ENCODE measurements around the gene ZNF888.
"Not testable (repeated sequence)": the region's sequence is repeated elsewhere in the genome, so short reads cannot be mapped to it uniquely, and the experiment has no call there.

The ZNF888 gene

DNA sequence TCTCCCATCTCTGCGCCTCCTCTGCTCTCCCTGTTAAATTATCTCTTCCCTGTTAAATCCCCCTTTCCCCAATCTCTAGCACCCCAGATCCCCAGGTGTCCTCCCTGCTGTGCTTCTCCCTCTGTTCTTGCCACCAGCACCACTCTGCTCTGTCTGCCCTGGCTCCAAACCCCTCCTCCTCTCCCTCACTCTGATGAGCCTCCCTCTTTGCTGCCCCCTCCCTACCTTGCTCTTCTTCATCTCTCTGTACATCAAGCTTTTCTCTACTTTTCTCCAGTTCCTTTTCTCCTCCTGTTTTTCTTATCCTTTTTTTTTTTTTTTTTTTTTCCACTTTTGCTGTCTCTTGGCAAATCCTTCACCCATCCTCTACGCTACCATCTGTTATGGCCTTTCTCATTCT lies 18.3 kb upstream of the ZNF888 start:
- not testable (repeated sequence) for DNase-seq; H3K27ac ChIP-seq (ENCODE audit: insufficient read depth, low read length, poor library complexity, severe bottlenecking); H3K27me3 ChIP-seq (replicated peaks; ENCODE audit: control insufficient read depth, insufficient read depth, low read length, poor library complexity, severe bottlenecking); H3K36me3 ChIP-seq (ENCODE audit: control insufficient read depth, insufficient read depth, low read length); H3K4me1 ChIP-seq (ENCODE audit: control insufficient read depth, insufficient read depth, low read length, poor library complexity, severe bottlenecking); H3K9me3 ChIP-seq (ENCODE audit: control insufficient read depth, low read length)
- peak overlapping the region; percentile 67 for H3K4me3 ChIP-seq (ENCODE audit: insufficient read depth, low read depth, low read length, poor library complexity, severe bottlenecking)

DNA sequence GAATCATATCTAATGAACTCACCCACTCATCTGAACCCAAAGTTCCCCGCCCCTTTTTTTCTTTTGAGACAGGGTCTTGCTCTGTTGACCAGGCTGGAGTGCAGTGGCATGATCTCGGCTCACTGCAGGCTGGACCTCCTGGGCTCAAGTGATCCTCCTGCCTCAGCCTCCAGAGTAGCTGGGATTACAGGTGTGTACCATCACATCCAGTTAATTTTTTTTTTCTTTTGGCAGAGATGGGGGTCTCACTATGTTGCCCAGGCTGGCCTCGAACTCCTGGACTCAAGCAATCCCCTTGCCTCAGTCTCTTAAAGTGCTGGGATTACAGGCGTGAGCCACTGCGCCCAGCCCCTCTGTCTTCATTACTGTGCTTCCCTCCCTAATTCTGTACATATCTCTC lies 17.7 kb upstream of the ZNF888 start:
- H3K27me3 ChIP-seq (replicated peaks; ENCODE audit: control insufficient read depth, insufficient read depth, low read length, poor library complexity, severe bottlenecking); DNase-seq; H3K27ac ChIP-seq (ENCODE audit: insufficient read depth, low read length, poor library complexity, severe bottlenecking); H3K36me3 ChIP-seq (ENCODE audit: control insufficient read depth, insufficient read depth, low read length); H3K9me3 ChIP-seq (ENCODE audit: control insufficient read depth, low read length); H3K4me3 ChIP-seq (ENCODE audit: insufficient read depth, low read depth, low read length, poor library complexity, severe bottlenecking); H3K4me1 ChIP-seq (ENCODE audit: control insufficient read depth, insufficient read depth, low read length, poor library complexity, severe bottlenecking): not testable (repeated sequence)

DNA sequence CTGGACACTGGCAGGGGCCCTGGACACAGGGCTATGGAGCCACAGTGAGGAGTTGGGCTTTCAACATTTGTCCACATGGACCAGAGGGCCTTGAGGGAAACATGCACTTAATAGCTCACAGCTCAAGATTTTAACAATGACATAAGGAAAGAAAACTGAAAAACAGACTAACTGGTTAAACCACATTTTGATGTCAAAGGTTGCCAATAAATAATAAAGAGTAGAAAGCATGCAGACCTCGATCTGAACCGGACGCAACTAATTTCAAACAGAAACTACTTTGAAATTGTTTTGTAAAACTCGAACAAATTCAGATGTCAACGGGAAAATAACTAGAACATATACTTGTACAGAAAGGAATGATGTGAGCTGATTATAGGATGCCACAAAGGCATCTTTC lies 15.5 kb upstream of the ZNF888 start:
- H3K27me3 ChIP-seq (replicated peaks; ENCODE audit: control insufficient read depth, insufficient read depth, low read length, poor library complexity, severe bottlenecking) = no peaks in the 10 kb centered on the region
- no peak overlapping the region for H3K4me3 ChIP-seq (ENCODE audit: insufficient read depth, low read depth, low read length, poor library complexity, severe bottlenecking)
- H3K36me3 ChIP-seq (ENCODE audit: control insufficient read depth, insufficient read depth, low read length) = peaks cover 6% of the 10 kb centered on the region
- H3K27ac ChIP-seq (ENCODE audit: insufficient read depth, low read length, poor library complexity, severe bottlenecking) = no peak overlapping the region
- H3K4me1 ChIP-seq (ENCODE audit: control insufficient read depth, insufficient read depth, low read length, poor library complexity, severe bottlenecking) = peaks cover 7% of the 10 kb centered on the region
- H3K9me3 ChIP-seq (ENCODE audit: control insufficient read depth, low read length) = no peaks in the 10 kb centered on the region
- DNase-seq = no peak

DNA sequence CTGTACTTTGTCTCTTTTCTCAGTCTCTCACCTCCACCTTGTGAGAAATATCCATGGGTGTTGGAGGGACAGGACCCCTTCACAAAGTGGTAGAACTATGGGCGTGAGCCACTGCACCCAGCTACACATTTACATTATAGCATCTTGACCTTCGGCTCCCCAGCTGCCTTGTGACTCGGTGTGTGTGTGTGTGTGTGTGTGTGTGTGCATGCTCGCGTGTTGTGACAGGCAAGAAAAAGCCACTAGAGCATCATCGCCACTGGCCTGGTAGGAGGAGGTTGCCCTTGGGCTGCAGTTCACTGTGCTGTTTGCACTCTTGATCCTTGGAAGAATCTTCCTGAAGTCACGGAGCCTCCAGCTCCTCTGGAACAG lies 13.7 kb upstream of the ZNF888 start:
- H3K27me3 ChIP-seq (replicated peaks; ENCODE audit: control insufficient read depth, insufficient read depth, low read length, poor library complexity, severe bottlenecking) = no peaks in the 10 kb centered on the region
- H3K36me3 ChIP-seq (ENCODE audit: control insufficient read depth, insufficient read depth, low read length) = peaks cover 6% of the 10 kb centered on the region
- H3K27ac ChIP-seq (ENCODE audit: insufficient read depth, low read length, poor library complexity, severe bottlenecking) = no peak overlapping the region
- peaks cover 6% of the 10 kb centered on the region for H3K4me1 ChIP-seq (ENCODE audit: control insufficient read depth, insufficient read depth, low read length, poor library complexity, severe bottlenecking)
- no peak overlapping the region for H3K4me3 ChIP-seq (ENCODE audit: insufficient read depth, low read depth, low read length, poor library complexity, severe bottlenecking)
- H3K9me3 ChIP-seq (ENCODE audit: control insufficient read depth, low read length) = no peaks in the 10 kb centered on the region
- no peak for DNase-seq

DNA sequence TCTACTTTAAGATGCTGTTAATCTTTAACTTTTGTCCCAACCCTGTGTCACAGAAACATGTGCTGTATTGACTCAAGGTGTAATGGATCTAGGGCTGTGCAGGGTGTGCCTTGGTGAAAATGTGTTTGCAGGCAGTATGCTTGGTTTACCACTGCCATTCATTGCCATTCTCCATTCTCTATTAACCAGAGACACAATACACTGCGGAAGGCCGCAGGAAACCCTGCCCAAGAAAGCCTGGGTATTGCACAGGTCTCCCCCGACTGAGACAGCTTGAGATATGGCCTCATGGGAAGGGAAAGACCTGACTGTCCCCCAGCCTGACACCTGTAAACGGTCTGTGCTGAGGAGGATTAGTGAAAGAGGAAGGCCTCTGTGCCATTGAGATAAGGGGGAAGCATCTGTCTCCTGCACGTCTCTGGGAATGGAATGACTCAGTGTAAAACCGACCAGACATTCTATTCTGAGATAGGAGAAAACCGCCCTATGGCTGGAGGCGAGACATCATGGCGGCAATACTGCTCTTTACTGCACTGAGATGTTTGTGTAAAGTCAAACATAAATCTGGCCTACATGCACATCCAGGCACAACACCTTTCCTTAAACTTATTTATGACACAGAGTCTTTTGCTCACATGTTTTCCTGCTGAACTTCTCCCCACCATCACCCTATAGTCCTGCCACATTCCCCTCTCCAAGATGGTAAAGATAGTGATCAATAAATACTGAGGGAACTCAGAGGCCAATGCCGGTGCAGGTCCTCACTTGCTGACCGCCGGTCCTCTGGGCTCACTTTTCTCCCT lies 13.1 kb upstream of the ZNF888 start:
- H3K9me3 ChIP-seq (ENCODE audit: control insufficient read depth, low read length) = no peaks in the 10 kb centered on the region
- peaks cover 6% of the 10 kb centered on the region for H3K36me3 ChIP-seq (ENCODE audit: control insufficient read depth, insufficient read depth, low read length)
- no peaks in the 10 kb centered on the region for H3K4me1 ChIP-seq (ENCODE audit: control insufficient read depth, insufficient read depth, low read length, poor library complexity, severe bottlenecking)
- no peak overlapping the region for H3K4me3 ChIP-seq (ENCODE audit: insufficient read depth, low read depth, low read length, poor library complexity, severe bottlenecking)
- H3K27me3 ChIP-seq (replicated peaks; ENCODE audit: control insufficient read depth, insufficient read depth, low read length, poor library complexity, severe bottlenecking) = no peaks in the 10 kb centered on the region
- DNase-seq = no peak
- no peak overlapping the region for H3K27ac ChIP-seq (ENCODE audit: insufficient read depth, low read length, poor library complexity, severe bottlenecking)

DNA sequence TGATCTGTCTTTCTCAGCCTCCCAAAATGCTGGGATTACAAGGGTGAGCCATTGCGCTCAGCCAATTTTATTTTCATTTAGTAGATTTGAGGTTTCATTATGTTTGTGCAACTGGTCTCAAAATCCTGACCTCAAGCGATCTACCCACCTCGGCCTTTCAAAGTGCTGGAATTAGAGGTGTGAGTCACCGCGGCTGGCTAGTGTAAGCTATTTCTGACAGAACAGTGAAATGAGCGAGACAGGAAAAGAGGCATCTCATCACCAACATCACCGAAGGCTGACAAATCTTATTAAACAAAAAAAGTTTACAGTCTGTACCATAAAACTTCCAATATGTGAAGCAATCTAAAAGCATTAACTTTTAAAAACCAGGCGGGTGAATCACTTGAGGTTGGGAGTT lies 12.2 kb upstream of the ZNF888 start:
- H3K36me3 ChIP-seq (ENCODE audit: control insufficient read depth, insufficient read depth, low read length) = peaks cover 6% of the 10 kb centered on the region
- no peaks in the 10 kb centered on the region for H3K27me3 ChIP-seq (replicated peaks; ENCODE audit: control insufficient read depth, insufficient read depth, low read length, poor library complexity, severe bottlenecking)
- H3K4me1 ChIP-seq (ENCODE audit: control insufficient read depth, insufficient read depth, low read length, poor library complexity, severe bottlenecking) = no peaks in the 10 kb centered on the region
- H3K4me3 ChIP-seq (ENCODE audit: insufficient read depth, low read depth, low read length, poor library complexity, severe bottlenecking) = no peak overlapping the region
- H3K9me3 ChIP-seq (ENCODE audit: control insufficient read depth, low read length) = no peaks in the 10 kb centered on the region
- H3K27ac ChIP-seq (ENCODE audit: insufficient read depth, low read length, poor library complexity, severe bottlenecking) = no peak overlapping the region
- DNase-seq = no peak

DNA sequence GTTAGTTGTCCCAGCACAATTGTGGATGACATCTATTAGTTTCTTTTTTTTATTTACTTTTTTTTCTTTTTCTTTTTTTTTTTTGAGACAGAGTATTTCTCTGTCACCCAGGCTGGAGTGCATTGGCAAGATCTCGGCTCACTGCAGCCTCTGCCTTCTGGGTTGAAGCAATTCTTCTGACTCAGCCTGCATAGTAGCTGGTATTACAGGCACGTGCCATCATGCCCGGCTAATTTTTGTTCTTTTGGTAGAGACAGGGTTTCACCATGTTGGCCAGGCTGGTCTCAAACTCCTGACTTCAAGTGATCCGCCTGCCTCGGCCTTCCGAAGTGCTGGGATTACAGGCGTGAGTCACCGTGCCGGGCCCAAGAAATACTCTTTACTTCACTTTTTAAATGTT lies 1.4 kb upstream of the ZNF888 start:
- not testable (repeated sequence) for H3K27ac ChIP-seq (ENCODE audit: insufficient read depth, low read length, poor library complexity, severe bottlenecking); H3K36me3 ChIP-seq (ENCODE audit: control insufficient read depth, insufficient read depth, low read length); DNase-seq; H3K9me3 ChIP-seq (ENCODE audit: control insufficient read depth, low read length); H3K4me3 ChIP-seq (ENCODE audit: insufficient read depth, low read depth, low read length, poor library complexity, severe bottlenecking); H3K4me1 ChIP-seq (ENCODE audit: control insufficient read depth, insufficient read depth, low read length, poor library complexity, severe bottlenecking); H3K27me3 ChIP-seq (replicated peaks; ENCODE audit: control insufficient read depth, insufficient read depth, low read length, poor library complexity, severe bottlenecking)

DNA sequence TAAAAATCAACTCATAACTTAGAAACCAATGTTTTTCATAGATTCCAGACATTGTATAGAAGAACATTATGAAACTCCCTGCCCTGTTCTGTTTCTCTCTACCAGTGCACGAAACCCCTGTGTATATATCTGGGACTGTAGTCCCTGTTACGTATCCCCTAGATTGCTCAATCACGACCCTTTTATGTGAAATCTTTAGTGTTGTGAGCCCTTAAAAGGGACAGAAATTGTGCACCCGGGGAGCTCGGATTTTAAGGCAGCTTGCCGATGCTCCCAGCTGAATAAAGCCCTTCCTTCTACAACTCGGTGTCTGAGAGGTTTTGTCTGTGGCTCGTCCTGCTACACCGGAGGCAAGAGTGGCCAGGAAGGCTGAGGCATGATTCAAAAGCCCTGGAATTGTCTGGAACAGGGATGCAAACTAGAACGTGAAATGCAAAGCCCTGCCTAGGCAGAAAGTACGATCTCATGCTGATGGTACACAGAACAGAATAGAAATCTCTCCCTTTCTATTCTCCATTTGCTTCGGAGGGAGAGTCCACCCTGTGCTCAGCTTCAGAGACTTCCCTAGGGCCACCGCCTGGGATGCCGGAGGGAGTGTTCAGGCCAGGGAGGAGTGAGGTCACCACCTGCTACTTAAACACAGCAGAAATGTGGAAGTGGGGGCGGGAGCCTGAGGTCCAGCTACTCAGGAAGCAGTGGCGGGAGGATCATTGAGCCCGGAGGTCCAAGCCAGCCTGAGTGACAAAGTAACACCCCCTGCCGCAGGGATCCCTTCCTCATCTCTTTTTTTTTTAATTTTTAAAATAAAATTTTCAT lies 758 bp upstream of the ZNF888 start:
- no peaks in the 10 kb centered on the region for H3K9me3 ChIP-seq (ENCODE audit: control insufficient read depth, low read length)
- H3K36me3 ChIP-seq (ENCODE audit: control insufficient read depth, insufficient read depth, low read length) = peaks cover 5% of the 10 kb centered on the region
- H3K4me3 ChIP-seq (ENCODE audit: insufficient read depth, low read depth, low read length, poor library complexity, severe bottlenecking) = peak overlapping the region; percentile 62
- DNase-seq = no peak
- H3K27me3 ChIP-seq (replicated peaks; ENCODE audit: control insufficient read depth, insufficient read depth, low read length, poor library complexity, severe bottlenecking) = no peaks in the 10 kb centered on the region
- no peaks in the 10 kb centered on the region for H3K4me1 ChIP-seq (ENCODE audit: control insufficient read depth, insufficient read depth, low read length, poor library complexity, severe bottlenecking)
- H3K27ac ChIP-seq (ENCODE audit: insufficient read depth, low read length, poor library complexity, severe bottlenecking) = no peak overlapping the region

DNA sequence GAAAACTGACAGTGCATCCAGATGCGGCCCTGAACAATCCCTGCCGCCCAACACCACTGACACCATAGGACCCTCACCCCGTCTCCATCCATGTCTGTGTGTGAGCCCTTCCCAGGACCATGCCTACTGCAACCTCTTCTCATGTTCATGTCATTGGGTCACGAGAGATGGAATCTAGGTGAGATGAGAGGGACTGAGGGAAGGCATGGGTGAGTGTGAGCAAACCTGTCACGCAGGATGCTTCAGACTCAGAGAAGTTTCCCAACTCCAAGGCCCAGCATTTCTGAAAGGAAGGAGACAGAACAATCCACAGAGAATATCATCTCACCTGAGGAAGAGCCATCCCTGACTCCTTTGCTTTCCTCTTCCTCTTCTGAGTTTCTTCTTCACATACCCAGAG lies 5.7 kb downstream of the ZNF888 start:
- Histone ChIP-seq H3K27me3 (replicated peaks; ENCODE audit: control insufficient read depth, insufficient read depth, low read length, poor library complexity, severe bottlenecking) (no peaks in the 10 kb centered on the region), H3K4me1 (ENCODE audit: control insufficient read depth, insufficient read depth, low read length, poor library complexity, severe bottlenecking) (no peaks in the 10 kb centered on the region), H3K9me3 (ENCODE audit: control insufficient read depth, low read length) (no peaks in the 10 kb centered on the region), H3K27ac (ENCODE audit: insufficient read depth, low read length, poor library complexity, severe bottlenecking) (no peak overlapping the region), H3K36me3 (ENCODE audit: control insufficient read depth, insufficient read depth, low read length) (peaks cover 5% of the 10 kb centered on the region), H3K4me3 (ENCODE audit: insufficient read depth, low read depth, low read length, poor library complexity, severe bottlenecking) (no peak overlapping the region)
- no peak for DNase-seq

DNA sequence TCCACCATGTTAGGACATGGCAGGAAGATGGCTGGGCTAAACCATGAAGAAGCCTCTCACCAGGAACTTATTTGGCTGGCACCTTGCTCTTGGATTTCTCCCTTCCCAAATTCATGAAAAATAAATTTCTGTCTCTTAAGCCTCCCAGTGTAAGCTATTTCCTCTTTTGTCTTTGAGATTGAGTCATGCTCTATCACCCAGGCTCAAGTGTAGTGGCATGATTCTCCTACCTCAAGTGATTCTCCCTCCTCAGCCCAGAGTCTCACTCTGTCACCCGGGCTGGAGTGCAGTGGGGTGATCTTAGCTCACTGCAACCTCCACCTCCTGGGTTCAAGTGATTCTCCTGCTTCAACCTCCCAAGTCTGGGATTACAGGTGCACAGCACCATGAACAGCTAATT lies 12.6 kb downstream of the ZNF888 start:
- no peak for DNase-seq
- no peak overlapping the region for H3K4me3 ChIP-seq (ENCODE audit: insufficient read depth, low read depth, low read length, poor library complexity, severe bottlenecking)
- peaks cover 18% of the 10 kb centered on the region for H3K36me3 ChIP-seq (ENCODE audit: control insufficient read depth, insufficient read depth, low read length)
- H3K27ac ChIP-seq (ENCODE audit: insufficient read depth, low read length, poor library complexity, severe bottlenecking) = no peak overlapping the region
- H3K4me1 ChIP-seq (ENCODE audit: control insufficient read depth, insufficient read depth, low read length, poor library complexity, severe bottlenecking) = no peaks in the 10 kb centered on the region
- no peaks in the 10 kb centered on the region for H3K27me3 ChIP-seq (replicated peaks; ENCODE audit: control insufficient read depth, insufficient read depth, low read length, poor library complexity, severe bottlenecking)
- peaks cover 5% of the 10 kb centered on the region for H3K9me3 ChIP-seq (ENCODE audit: control insufficient read depth, low read length)
